Loucy (cell line): Measurements from ENCODE around the gene SYNM.

Source experiments
- H2AFZ ChIP-seq: fragments of 200-600 bp; sonication (generic); 2 replicates; pipeline ENCODE4 v1.6.0; 2016; ENCODE audit warnings: antibody characterized with exemption, mild to moderate bottlenecking, low read length, moderate library complexity
- H3F3A ChIP-seq: fragments of 200-600 bp; 2 replicates; pipeline ENCODE4 v1.6.0; 2016; ENCODE audit warnings: antibody characterized with exemption, low read depth, mild to moderate bottlenecking
- H3K27me3 ChIP-seq: fragments of 200-600 bp; sonication (generic); 2 replicates; pipeline ENCODE4 v1.6.1; 2014; ENCODE audit warnings: low read length, mild to moderate bottlenecking; ENCODE audit not compliant: insufficient read depth, poor library complexity, severe bottlenecking
- H3K36me3 ChIP-seq: fragments of 200-600 bp; sonication (generic); 2 replicates; pipeline ENCODE4 v1.6.1; 2016; ENCODE audit warnings: low read length; ENCODE audit not compliant: insufficient read depth
- H3K4me1 ChIP-seq: fragments of 200-600 bp; sonication (generic); 2 replicates; pipeline ENCODE4 v1.5.1; 2014; ENCODE audit warnings: low read length, mild to moderate bottlenecking; ENCODE audit not compliant: insufficient read depth, poor library complexity, severe bottlenecking
- H3K4me2 ChIP-seq: fragments of 200-600 bp; sonication (generic); 2 replicates; pipeline ENCODE4 v1.6.0; 2014; ENCODE audit warnings: antibody characterized with exemption, low read length, low read depth, mild to moderate bottlenecking; ENCODE audit not compliant: poor library complexity, severe bottlenecking
- H3K4me3 ChIP-seq: fragments of 200-600 bp; sonication (generic); 2 replicates; pipeline ENCODE4 v1.5.1; 2014; ENCODE audit warnings: low read length, mild to moderate bottlenecking, mixed read lengths; ENCODE audit not compliant: poor library complexity, severe bottlenecking
- H3K79me2 ChIP-seq: fragments of 200-600 bp; sonication (generic); 2 replicates; pipeline ENCODE4 v1.6.1; 2014; ENCODE audit warnings: low read length; ENCODE audit not compliant: insufficient read depth
- H3K9ac ChIP-seq: fragments of 200-600 bp; sonication (generic); 2 replicates; pipeline ENCODE4 v1.6.0; 2014; ENCODE audit warnings: mild to moderate bottlenecking, low read depth, low read length, moderate library complexity; ENCODE audit not compliant: poor library complexity, severe bottlenecking
- H3K9me2 ChIP-seq: fragments of 200-600 bp; sonication (generic); replicated peaks from 2 replicates; pipeline ENCODE4 v1.6.1; 2016; ENCODE audit warnings: low read depth, low read length, mixed read lengths
- H3K9me3 ChIP-seq: fragments of 200-600 bp; sonication (generic); 2 replicates; pipeline ENCODE4 v1.6.1; 2014; ENCODE audit warnings: mild to moderate bottlenecking, antibody characterized with exemption, low read length, low read depth; ENCODE audit not compliant: insufficient read depth
- H4K20me1 ChIP-seq: fragments of 200-600 bp; sonication (generic); 2 replicates; pipeline ENCODE4 v1.6.0; 2014; ENCODE audit warnings: antibody characterized with exemption, low read length, mild to moderate bottlenecking; ENCODE audit not compliant: insufficient read depth, poor library complexity, severe bottlenecking
- CTCF ChIP-seq: fragments of 200-600 bp; sonication (generic); conservative IDR thresholded peaks from 2 replicates; pipeline ENCODE4 v1.5.1; 2014; ENCODE audit warnings: mild to moderate bottlenecking, antibody characterized with exemption, low read length
- EZH2phosphoT487 ChIP-seq: fragments of 200-600 bp; IDR thresholded peaks from 2 replicates; pipeline ENCODE4 v1.6.1; 2018; ENCODE audit warnings: antibody characterized with exemption, mild to moderate bottlenecking, moderate library complexity, borderline replicate concordance

SYNM gene

GRCh38 chr15:99182791-99183190, 77.9 kb downstream of the SYNM start:
- TF ChIP-seq EZH2phosphoT487 (no peak), CTCF (no peak)
- no peaks in the 10 kb centered on the region for H3K36me3 ChIP-seq
- no peaks in the 10 kb centered on the region for H4K20me1 ChIP-seq
- no peak overlapping the region for H3K4me2 ChIP-seq
- no peaks in the 10 kb centered on the region for H3K9me2 ChIP-seq
- no peak overlapping the region for H3K4me3 ChIP-seq
- H3K9ac ChIP-seq, result no peak overlapping the region
- H3F3A ChIP-seq, result no peaks in the 10 kb centered on the region
- H3K9me3 ChIP-seq, result no peaks in the 10 kb centered on the region
- no peak overlapping the region for H2AFZ ChIP-seq
- no peaks in the 10 kb centered on the region for H3K4me1 ChIP-seq
- H3K79me2 ChIP-seq, result no peaks in the 10 kb centered on the region
- H3K27me3 ChIP-seq, result no peaks in the 10 kb centered on the region
